ENCODE measurements around the gene FAM193A.

The FAM193A gene

GRCh38 chr4:2649604-2650114 lies 113.2 kb downstream of the FAM193A start:
- no peak overlapping the region for H3K4me3 Mint-ChIP-seq
- H3K27me3 Mint-ChIP-seq = no peaks in the 10 kb centered on the region
- no peaks in the 10 kb centered on the region for H3K9me3 Mint-ChIP-seq
- H3K27ac Mint-ChIP-seq = no peak overlapping the region
- no peaks in the 10 kb centered on the region for H3K4me1 Mint-ChIP-seq (ENCODE audit: low read depth)
- H3K36me3 Mint-ChIP-seq (ENCODE audit: low read depth) = peaks cover 78% of the 10 kb centered on the region
- intact Hi-C loops (cut with micrococcal nuclease) = no loop called here

GRCh38 chr4:2650276-2650675 lies 113.8 kb downstream of the FAM193A start:
- Mint-ChIP-seq H3K9me3 (no peaks in the 10 kb centered on the region), H3K4me1 (ENCODE audit: low read depth) (no peaks in the 10 kb centered on the region), H3K36me3 (ENCODE audit: low read depth) (peaks cover 79% of the 10 kb centered on the region), H3K4me3 (no peak overlapping the region), H3K27me3 (no peaks in the 10 kb centered on the region), H3K27ac (no peak overlapping the region)
- intact Hi-C loops (cut with micrococcal nuclease) = no loop called here

GRCh38 chr4:2651546-2651945 lies 115.1 kb downstream of the FAM193A start:
- intact Hi-C loops (cut with micrococcal nuclease) = no loop called here
- H3K27ac Mint-ChIP-seq = no peak overlapping the region
- no peaks in the 10 kb centered on the region for H3K9me3 Mint-ChIP-seq
- H3K4me3 Mint-ChIP-seq = no peak overlapping the region
- no peaks in the 10 kb centered on the region for H3K4me1 Mint-ChIP-seq (ENCODE audit: low read depth)
- no peaks in the 10 kb centered on the region for H3K27me3 Mint-ChIP-seq
- peaks cover 76% of the 10 kb centered on the region for H3K36me3 Mint-ChIP-seq (ENCODE audit: low read depth)

- H3K27ac Mint-ChIP-seq = no peak overlapping the region
Observed at GRCh38 chr4:2651998-2652397, 115.6 kb downstream of the FAM193A start.

GRCh38 chr4:2652415-2653160 lies 116.1 kb downstream of the FAM193A start:
- H3K9me3 Mint-ChIP-seq = no peaks in the 10 kb centered on the region
- no peaks in the 10 kb centered on the region for H3K27me3 Mint-ChIP-seq
- no peak overlapping the region for H3K4me3 Mint-ChIP-seq
- no peaks in the 10 kb centered on the region for H3K4me1 Mint-ChIP-seq (ENCODE audit: low read depth)
- intact Hi-C loops (cut with micrococcal nuclease) = no loop called here
- H3K27ac Mint-ChIP-seq = no peak overlapping the region
- peaks cover 75% of the 10 kb centered on the region for H3K36me3 Mint-ChIP-seq (ENCODE audit: low read depth)

More at GRCh38 chr4:2651998-2652397, 115.6 kb downstream of the FAM193A start:
- intact Hi-C loops (cut with micrococcal nuclease) = no loop called here
- Mint-ChIP-seq H3K36me3 (ENCODE audit: low read depth) (peaks cover 75% of the 10 kb centered on the region), H3K4me1 (ENCODE audit: low read depth) (no peaks in the 10 kb centered on the region), H3K4me3 (no peak overlapping the region), H3K9me3 (no peaks in the 10 kb centered on the region), H3K27me3 (no peaks in the 10 kb centered on the region)

GRCh38 chr4:2660596-2661211 lies 124.3 kb downstream of the FAM193A start:
- H3K27me3 Mint-ChIP-seq = no peaks in the 10 kb centered on the region
- intact Hi-C loops (cut with micrococcal nuclease) = no loop called here
- no peak overlapping the region for H3K4me3 Mint-ChIP-seq
- peaks cover 93% of the 10 kb centered on the region for H3K36me3 Mint-ChIP-seq (ENCODE audit: low read depth)
- no peak overlapping the region for H3K27ac Mint-ChIP-seq
- H3K9me3 Mint-ChIP-seq = no peaks in the 10 kb centered on the region
- H3K4me1 Mint-ChIP-seq (ENCODE audit: low read depth) = no peaks in the 10 kb centered on the region

- H3K9me3 Mint-ChIP-seq = no peaks in the 10 kb centered on the region
Observed at GRCh38 chr4:2662598-2662997, 126.2 kb downstream of the FAM193A start.

GRCh38 chr4:2663275-2663674 lies 126.8 kb downstream of the FAM193A start:
- H3K4me1 Mint-ChIP-seq (ENCODE audit: low read depth) = peaks cover 14% of the 10 kb centered on the region
- H3K36me3 Mint-ChIP-seq (ENCODE audit: low read depth) = peaks cover 84% of the 10 kb centered on the region
- H3K27ac Mint-ChIP-seq = peak overlapping the region; percentile 24
- intact Hi-C loops (cut with micrococcal nuclease) = no loop called here
- H3K27me3 Mint-ChIP-seq = no peaks in the 10 kb centered on the region
- H3K9me3 Mint-ChIP-seq = no peaks in the 10 kb centered on the region
- no peak overlapping the region for H3K4me3 Mint-ChIP-seq

More at GRCh38 chr4:2662598-2662997, 126.2 kb downstream of the FAM193A start:
- intact Hi-C loops (cut with micrococcal nuclease) = no loop called here
- no peaks in the 10 kb centered on the region for H3K27me3 Mint-ChIP-seq
- peaks cover 91% of the 10 kb centered on the region for H3K36me3 Mint-ChIP-seq (ENCODE audit: low read depth)
- H3K27ac Mint-ChIP-seq = peak overlapping the region; percentile 24
- H3K4me3 Mint-ChIP-seq = no peak overlapping the region
- H3K4me1 Mint-ChIP-seq (ENCODE audit: low read depth) = peaks cover 13% of the 10 kb centered on the region

- H3K9me3 Mint-ChIP-seq = no peaks in the 10 kb centered on the region
- intact Hi-C loops (cut with micrococcal nuclease) = no loop called here
- peaks cover 14% of the 10 kb centered on the region for H3K4me1 Mint-ChIP-seq (ENCODE audit: low read depth)
- peaks cover 83% of the 10 kb centered on the region for H3K36me3 Mint-ChIP-seq (ENCODE audit: low read depth)
- H3K27ac Mint-ChIP-seq = no peak overlapping the region
- H3K4me3 Mint-ChIP-seq = no peak overlapping the region
- no peaks in the 10 kb centered on the region for H3K27me3 Mint-ChIP-seq
Observed at GRCh38 chr4:2666722-2667247, 130.3 kb downstream of the FAM193A start.

GRCh38 chr4:2667428-2667827 lies 131.0 kb downstream of the FAM193A start:
- Mint-ChIP-seq H3K9me3 (peaks cover 4% of the 10 kb centered on the region), H3K27me3 (no peaks in the 10 kb centered on the region), H3K36me3 (ENCODE audit: low read depth) (peaks cover 85% of the 10 kb centered on the region), H3K4me1 (ENCODE audit: low read depth) (peaks cover 20% of the 10 kb centered on the region), H3K27ac (no peak overlapping the region), H3K4me3 (no peak overlapping the region)
- intact Hi-C loops (cut with micrococcal nuclease) = no loop called here

GRCh38 chr4:2671267-2671895 lies 134.9 kb downstream of the FAM193A start:
- H3K27ac Mint-ChIP-seq = no peak overlapping the region
- peaks cover 81% of the 10 kb centered on the region for H3K36me3 Mint-ChIP-seq (ENCODE audit: low read depth)
- peaks cover 24% of the 10 kb centered on the region for H3K4me1 Mint-ChIP-seq (ENCODE audit: low read depth)
- intact Hi-C loops (cut with micrococcal nuclease) = no loop called here
- no peak overlapping the region for H3K4me3 Mint-ChIP-seq
- no peaks in the 10 kb centered on the region for H3K27me3 Mint-ChIP-seq
- peaks cover 7% of the 10 kb centered on the region for H3K9me3 Mint-ChIP-seq

GRCh38 chr4:2672082-2672481 lies 135.6 kb downstream of the FAM193A start:
- peaks cover 81% of the 10 kb centered on the region for H3K36me3 Mint-ChIP-seq (ENCODE audit: low read depth)
- H3K9me3 Mint-ChIP-seq = peaks cover 7% of the 10 kb centered on the region

GRCh38 chr4:2672700-2673099 lies 136.3 kb downstream of the FAM193A start:
- Mint-ChIP-seq H3K27ac (no peak overlapping the region), H3K4me3 (no peak overlapping the region), H3K36me3 (ENCODE audit: low read depth) (peaks cover 86% of the 10 kb centered on the region), H3K27me3 (no peaks in the 10 kb centered on the region), H3K4me1 (ENCODE audit: low read depth) (peaks cover 11% of the 10 kb centered on the region), H3K9me3 (peaks cover 7% of the 10 kb centered on the region)
- intact Hi-C loops (cut with micrococcal nuclease) = no loop called here

More at GRCh38 chr4:2672082-2672481, 135.6 kb downstream of the FAM193A start:
- H3K27ac Mint-ChIP-seq = no peak overlapping the region
- H3K4me3 Mint-ChIP-seq = no peak overlapping the region
- H3K27me3 Mint-ChIP-seq = no peaks in the 10 kb centered on the region
- H3K4me1 Mint-ChIP-seq (ENCODE audit: low read depth) = peaks cover 17% of the 10 kb centered on the region
- intact Hi-C loops (cut with micrococcal nuclease) = no loop called here

- Mint-ChIP-seq H3K9me3 (peaks cover 7% of the 10 kb centered on the region), H3K4me3 (no peak overlapping the region), H3K36me3 (ENCODE audit: low read depth) (peaks cover 91% of the 10 kb centered on the region), H3K4me1 (ENCODE audit: low read depth) (peaks cover 11% of the 10 kb centered on the region), H3K27ac (no peak overlapping the region), H3K27me3 (no peaks in the 10 kb centered on the region)
- intact Hi-C loops (cut with micrococcal nuclease) = no loop called here
Observed at GRCh38 chr4:2673157-2673556, 136.7 kb downstream of the FAM193A start.
